ENCODE measurements around the gene PLXNA4.

The PLXNA4 gene

DNA sequence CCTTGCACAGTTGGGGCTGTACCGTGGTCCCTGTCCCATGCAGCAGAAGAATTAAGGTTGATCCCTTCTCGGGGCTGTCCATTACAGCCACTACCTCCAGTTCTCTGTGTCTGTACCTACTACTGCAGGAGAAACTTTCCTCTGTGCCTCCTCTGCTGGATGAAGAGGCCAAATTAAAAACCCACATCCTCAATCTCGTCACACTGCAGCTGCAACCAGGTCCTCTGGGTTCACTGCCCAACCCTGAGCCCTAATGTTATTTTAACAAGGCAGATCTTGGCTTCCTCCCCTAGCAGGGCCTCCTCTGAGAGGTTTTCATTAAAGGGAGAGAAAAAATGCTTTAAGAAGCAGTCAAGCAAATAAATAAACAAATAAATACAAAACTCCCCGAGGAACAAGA lies 66.6 kb downstream of the PLXNA4 start:
- ChIA-PET POLR2A (no interaction called here), CTCF (interaction anchor here (0.5 to 0.6 kb wide), 2 partner anchors 48 to 194 kb away, joined by 3 to 4 read pairs; no protein-coding TSS in a partner anchor)
- Histone ChIP-seq H3K27ac (ENCODE audit: extremely low read depth, low read depth, low read length) (no peak overlapping the region), H3K4me1 (ENCODE audit: control insufficient read depth, insufficient read depth, low read length) (no peaks in the 10 kb centered on the region), H3K36me3 (ENCODE audit: control insufficient read depth in 2 of 2, insufficient read depth in 1 of 2, low read length in 2 of 2) (no peaks in the 10 kb centered on the region), H3K9me3 (ENCODE audit: control insufficient read depth, insufficient read depth, low read depth, low read length) (no peaks in the 10 kb centered on the region), H3K4me3 (ENCODE audit: low read depth, low read length) (no peak overlapping the region)
- TF ChIP-seq GLIS1 (tag by site-specific recombination; IDR thresholded peaks at IDR 0.05) (peak; percentile 28; the same call in 1 of the 2 replicates), ZNF302 (tag by site-specific recombination; IDR thresholded peaks at IDR 0.05; ENCODE audit: low read depth) (no peak), ZNF571 (tag by site-specific recombination; IDR thresholded peaks at IDR 0.05) (no peak)

DNA sequence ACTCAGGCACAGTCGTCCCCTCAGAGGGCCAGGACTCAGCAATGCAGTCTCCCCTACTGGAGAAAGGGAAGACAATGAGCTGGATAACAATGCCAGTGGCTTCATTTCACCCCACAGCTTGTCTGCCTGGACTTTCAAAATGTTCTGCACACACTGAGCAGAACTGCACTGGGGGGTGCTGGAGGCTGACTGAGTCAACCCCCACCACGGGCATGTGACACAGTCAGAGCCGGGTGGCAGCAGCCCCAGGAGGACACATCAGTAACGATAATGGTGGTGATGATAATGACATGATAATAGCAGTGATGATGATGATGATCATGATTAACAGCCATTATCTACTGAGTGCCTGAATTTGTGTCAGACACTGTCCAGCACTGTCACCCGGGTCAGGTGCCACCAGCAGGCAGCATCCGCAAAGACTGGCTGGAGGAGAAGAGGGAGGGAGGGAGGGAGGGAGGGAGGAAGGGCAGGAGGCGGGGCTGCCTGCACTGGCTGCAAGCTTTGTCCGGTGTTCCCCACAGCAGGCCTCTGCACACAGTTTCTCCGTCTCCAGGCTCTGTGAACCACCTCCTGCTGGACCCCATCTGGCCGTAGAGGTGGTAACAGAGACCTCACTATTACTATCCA lies 67.4 kb downstream of the PLXNA4 start:
- Histone ChIP-seq H3K4me1 (ENCODE audit: control insufficient read depth, insufficient read depth, low read length) (no peaks in the 10 kb centered on the region), H3K9me3 (ENCODE audit: control insufficient read depth, insufficient read depth, low read depth, low read length) (no peaks in the 10 kb centered on the region), H3K36me3 (ENCODE audit: control insufficient read depth in 2 of 2, insufficient read depth in 1 of 2, low read length in 2 of 2) (no peaks in the 10 kb centered on the region), H3K27ac (ENCODE audit: extremely low read depth, low read depth, low read length) (no peak overlapping the region), H3K4me3 (ENCODE audit: low read depth, low read length) (no peak overlapping the region)
- ChIA-PET POLR2A (no interaction called here), CTCF (interaction anchor here (0.7 kb wide), 1 partner anchor 19 kb away, joined by 3 read pairs; no protein-coding TSS in a partner anchor)
- TF ChIP-seq GLIS1 (tag by site-specific recombination; IDR thresholded peaks at IDR 0.05) (peak; percentile 31; the same call in 1 of the 2 replicates), ZBTB17 (tag by site-specific recombination; IDR thresholded peaks at IDR 0.05) (no peak), ZIC2 (tag by site-specific recombination; IDR thresholded peaks at IDR 0.05) (no peak), SCRT1 (tag by site-specific recombination; IDR thresholded peaks at IDR 0.05; ENCODE audit: borderline replicate concordance) (no peak), ZNF341 (tag by site-specific recombination; IDR thresholded peaks at IDR 0.05; ENCODE audit: low read depth) (peak; percentile 58), ZNF221 (tag by site-specific recombination; IDR thresholded peaks at IDR 0.05; ENCODE audit: borderline replicate concordance) (no peak), ZNF394 (tag by site-specific recombination; IDR thresholded peaks at IDR 0.05; ENCODE audit: borderline replicate concordance) (no peak), ZNF571 (tag by site-specific recombination; IDR thresholded peaks at IDR 0.05) (no peak)
- TF ChIP-seq, protein P1, sequence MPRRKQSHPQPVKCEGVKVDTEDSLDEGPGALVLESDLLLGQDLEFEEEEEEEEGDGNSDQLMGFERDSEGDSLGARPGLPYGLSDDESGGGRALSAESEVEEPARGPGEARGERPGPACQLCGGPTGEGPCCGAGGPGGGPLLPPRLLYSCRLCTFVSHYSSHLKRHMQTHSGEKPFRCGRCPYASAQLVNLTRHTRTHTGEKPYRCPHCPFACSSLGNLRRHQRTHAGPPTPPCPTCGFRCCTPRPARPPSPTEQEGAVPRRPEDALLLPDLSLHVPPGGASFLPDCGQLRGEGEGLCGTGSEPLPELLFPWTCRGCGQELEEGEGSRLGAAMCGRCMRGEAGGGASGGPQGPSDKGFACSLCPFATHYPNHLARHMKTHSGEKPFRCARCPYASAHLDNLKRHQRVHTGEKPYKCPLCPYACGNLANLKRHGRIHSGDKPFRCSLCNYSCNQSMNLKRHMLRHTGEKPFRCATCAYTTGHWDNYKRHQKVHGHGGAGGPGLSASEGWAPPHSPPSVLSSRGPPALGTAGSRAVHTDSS (tag by site-specific recombination; IDR thresholded peaks at IDR 0.05) = peak; percentile 30
- TF ChIP-seq, protein P2, sequence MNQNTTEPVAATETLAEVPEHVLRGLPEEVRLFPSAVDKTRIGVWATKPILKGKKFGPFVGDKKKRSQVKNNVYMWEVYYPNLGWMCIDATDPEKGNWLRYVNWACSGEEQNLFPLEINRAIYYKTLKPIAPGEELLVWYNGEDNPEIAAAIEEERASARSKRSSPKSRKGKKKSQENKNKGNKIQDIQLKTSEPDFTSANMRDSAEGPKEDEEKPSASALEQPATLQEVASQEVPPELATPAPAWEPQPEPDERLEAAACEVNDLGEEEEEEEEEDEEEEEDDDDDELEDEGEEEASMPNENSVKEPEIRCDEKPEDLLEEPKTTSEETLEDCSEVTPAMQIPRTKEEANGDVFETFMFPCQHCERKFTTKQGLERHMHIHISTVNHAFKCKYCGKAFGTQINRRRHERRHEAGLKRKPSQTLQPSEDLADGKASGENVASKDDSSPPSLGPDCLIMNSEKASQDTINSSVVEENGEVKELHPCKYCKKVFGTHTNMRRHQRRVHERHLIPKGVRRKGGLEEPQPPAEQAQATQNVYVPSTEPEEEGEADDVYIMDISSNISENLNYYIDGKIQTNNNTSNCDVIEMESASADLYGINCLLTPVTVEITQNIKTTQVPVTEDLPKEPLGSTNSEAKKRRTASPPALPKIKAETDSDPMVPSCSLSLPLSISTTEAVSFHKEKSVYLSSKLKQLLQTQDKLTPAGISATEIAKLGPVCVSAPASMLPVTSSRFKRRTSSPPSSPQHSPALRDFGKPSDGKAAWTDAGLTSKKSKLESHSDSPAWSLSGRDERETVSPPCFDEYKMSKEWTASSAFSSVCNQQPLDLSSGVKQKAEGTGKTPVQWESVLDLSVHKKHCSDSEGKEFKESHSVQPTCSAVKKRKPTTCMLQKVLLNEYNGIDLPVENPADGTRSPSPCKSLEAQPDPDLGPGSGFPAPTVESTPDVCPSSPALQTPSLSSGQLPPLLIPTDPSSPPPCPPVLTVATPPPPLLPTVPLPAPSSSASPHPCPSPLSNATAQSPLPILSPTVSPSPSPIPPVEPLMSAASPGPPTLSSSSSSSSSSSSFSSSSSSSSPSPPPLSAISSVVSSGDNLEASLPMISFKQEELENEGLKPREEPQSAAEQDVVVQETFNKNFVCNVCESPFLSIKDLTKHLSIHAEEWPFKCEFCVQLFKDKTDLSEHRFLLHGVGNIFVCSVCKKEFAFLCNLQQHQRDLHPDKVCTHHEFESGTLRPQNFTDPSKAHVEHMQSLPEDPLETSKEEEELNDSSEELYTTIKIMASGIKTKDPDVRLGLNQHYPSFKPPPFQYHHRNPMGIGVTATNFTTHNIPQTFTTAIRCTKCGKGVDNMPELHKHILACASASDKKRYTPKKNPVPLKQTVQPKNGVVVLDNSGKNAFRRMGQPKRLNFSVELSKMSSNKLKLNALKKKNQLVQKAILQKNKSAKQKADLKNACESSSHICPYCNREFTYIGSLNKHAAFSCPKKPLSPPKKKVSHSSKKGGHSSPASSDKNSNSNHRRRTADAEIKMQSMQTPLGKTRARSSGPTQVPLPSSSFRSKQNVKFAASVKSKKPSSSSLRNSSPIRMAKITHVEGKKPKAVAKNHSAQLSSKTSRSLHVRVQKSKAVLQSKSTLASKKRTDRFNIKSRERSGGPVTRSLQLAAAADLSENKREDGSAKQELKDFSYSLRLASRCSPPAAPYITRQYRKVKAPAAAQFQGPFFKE (tag by site-specific recombination; IDR thresholded peaks at IDR 0.05; ENCODE audit: borderline replicate concordance) = no peak

DNA sequence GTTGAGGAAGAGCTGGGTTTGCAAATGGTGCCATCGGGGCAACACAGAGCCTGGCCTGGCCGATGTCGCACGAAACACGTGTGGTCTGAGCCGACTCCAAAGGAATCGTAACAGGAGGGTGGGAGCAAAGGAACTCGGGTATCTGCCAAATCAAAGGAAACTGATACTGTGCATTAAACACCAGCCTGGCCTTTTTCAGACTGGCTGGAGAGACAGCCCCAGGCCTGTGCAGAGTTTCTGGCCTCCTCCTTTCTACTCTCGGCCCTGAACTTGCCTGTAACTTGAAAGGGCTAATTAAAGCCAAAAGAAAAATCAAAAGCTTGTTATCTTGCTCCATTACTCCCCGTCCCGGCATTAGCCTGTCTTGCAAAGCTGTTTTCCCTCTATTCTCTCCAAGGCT lies 71.4 kb downstream of the PLXNA4 start:
- POLR2A ChIA-PET = no interaction called here

More for the DNA sequence above, 71.4 kb downstream of the PLXNA4 start:
- no peaks in the 10 kb centered on the region for H3K9me3 ChIP-seq (ENCODE audit: control insufficient read depth, insufficient read depth, low read depth, low read length)
- H3K36me3 ChIP-seq (ENCODE audit: control insufficient read depth in 2 of 2, insufficient read depth in 1 of 2, low read length in 2 of 2) = no peaks in the 10 kb centered on the region
- H3K27ac ChIP-seq (ENCODE audit: extremely low read depth, low read depth, low read length) = no peak overlapping the region
- TF ChIP-seq ZNF624 (tag by site-specific recombination; IDR thresholded peaks at IDR 0.05) (no peak), ZNF155 (tag by site-specific recombination; IDR thresholded peaks at IDR 0.05) (no peak), ZNF549 (tag by site-specific recombination; IDR thresholded peaks at IDR 0.05) (no peak), ZFHX2 (tag by site-specific recombination; conservative IDR thresholded peaks at IDR 0.05) (no peak), ZNF585B (tag by site-specific recombination; IDR thresholded peaks at IDR 0.05) (no peak), WT1 (tag by site-specific recombination; IDR thresholded peaks at IDR 0.05) (no peak), ZNF560 (tag by site-specific recombination; IDR thresholded peaks at IDR 0.05; ENCODE audit: borderline replicate concordance) (no peak), ZNF530 (tag by site-specific recombination; IDR thresholded peaks at IDR 0.05; ENCODE audit: low read depth) (no peak), ZBTB17 (tag by site-specific recombination; IDR thresholded peaks at IDR 0.05) (no peak), ZNF266 (tag by site-specific recombination; IDR thresholded peaks at IDR 0.05; ENCODE audit: low read depth) (no peak), SP2 (tag by site-specific recombination; IDR thresholded peaks at IDR 0.05) (no peak)
- TF ChIP-seq, protein P3, sequence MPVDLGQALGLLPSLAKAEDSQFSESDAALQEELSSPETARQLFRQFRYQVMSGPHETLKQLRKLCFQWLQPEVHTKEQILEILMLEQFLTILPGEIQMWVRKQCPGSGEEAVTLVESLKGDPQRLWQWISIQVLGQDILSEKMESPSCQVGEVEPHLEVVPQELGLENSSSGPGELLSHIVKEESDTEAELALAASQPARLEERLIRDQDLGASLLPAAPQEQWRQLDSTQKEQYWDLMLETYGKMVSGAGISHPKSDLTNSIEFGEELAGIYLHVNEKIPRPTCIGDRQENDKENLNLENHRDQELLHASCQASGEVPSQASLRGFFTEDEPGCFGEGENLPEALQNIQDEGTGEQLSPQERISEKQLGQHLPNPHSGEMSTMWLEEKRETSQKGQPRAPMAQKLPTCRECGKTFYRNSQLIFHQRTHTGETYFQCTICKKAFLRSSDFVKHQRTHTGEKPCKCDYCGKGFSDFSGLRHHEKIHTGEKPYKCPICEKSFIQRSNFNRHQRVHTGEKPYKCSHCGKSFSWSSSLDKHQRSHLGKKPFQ (tag by site-specific recombination; IDR thresholded peaks at IDR 0.05) = no peak
- CTCF ChIA-PET = no interaction called here
- H3K4me3 ChIP-seq (ENCODE audit: low read depth, low read length) = no peak overlapping the region
- H3K4me1 ChIP-seq (ENCODE audit: control insufficient read depth, insufficient read depth, low read length) = no peaks in the 10 kb centered on the region

All from HEK293 (cell line).